DND-41 (cell line): ENCODE measurements around the gene ZRANB3.
"Not testable (repeated sequence)": the region's sequence is repeated elsewhere in the genome, so short reads cannot be mapped to it uniquely, and the experiment has no call there.

Experiments used
- ATAC-seq: fragments of 200-7000 bp; cut with Tn5 transposase; 3 replicates; pipeline ENCODE4 v1.9.1; 2021; ENCODE audit warnings: low read depth; ENCODE audit not compliant: insufficient read depth
- DNase-seq: peaks from one replicate; pipeline ENCODE4 v3.0.0-alpha.2; 2020
- H2AFZ ChIP-seq: 2 replicates; pipeline ENCODE4 v1.6.0; 2012; ENCODE audit warnings: low read depth, low read length
- H3K27ac ChIP-seq: 2 replicates; pipeline ENCODE4 v1.5.1; 2012; ENCODE audit warnings: low read length, inconsistent platforms
- H3K27me3 ChIP-seq: fragments of 200-600 bp; sonication (generic); 2 replicates; pipeline ENCODE4 v1.6.0; 2012; ENCODE audit warnings: low read length, mild to moderate bottlenecking, inconsistent platforms; ENCODE audit not compliant: insufficient read depth, poor library complexity
- H3K36me3 ChIP-seq: 2 replicates; pipeline ENCODE4 v1.5.1; 2012; ENCODE audit warnings: low read length, inconsistent platforms; ENCODE audit not compliant: insufficient read depth
- H3K4me1 ChIP-seq: 2 replicates; pipeline ENCODE4 v1.5.1; 2012; ENCODE audit warnings: mild to moderate bottlenecking, low read length; ENCODE audit not compliant: insufficient read depth
- H3K4me2 ChIP-seq: 2 replicates; pipeline ENCODE4 v1.6.0; 2012; ENCODE audit warnings: mild to moderate bottlenecking, moderate library complexity, low read length, inconsistent platforms; ENCODE audit not compliant: insufficient read depth
- H3K4me3 ChIP-seq, 2 experiments: fragments of 200-600 bp in 1 of 2; shearing (Covaris generic) in 1 of 2; 2 replicates each; pipeline ENCODE4 v1.5.1; 2012 to 2016; ENCODE audit warnings: inconsistent platforms in 2 of 2, low read length in 2 of 2, mild to moderate bottlenecking in 2 of 2, low read depth in 1 of 2, moderate library complexity in 1 of 2
- H3K79me2 ChIP-seq: 2 replicates; pipeline ENCODE4 v1.6.0; 2012; ENCODE audit warnings: low read length, inconsistent platforms; ENCODE audit not compliant: insufficient read depth
- H3K9ac ChIP-seq: 2 replicates; pipeline ENCODE4 v1.6.0; 2012; ENCODE audit warnings: low read depth, mild to moderate bottlenecking, inconsistent platforms, low read length, moderate library complexity
- H3K9me3 ChIP-seq: 2 replicates; pipeline ENCODE4 v1.5.1; 2012; ENCODE audit warnings: low read length, moderate library complexity, mild to moderate bottlenecking, inconsistent platforms; ENCODE audit not compliant: insufficient read depth, severe bottlenecking
- H4K20me1 ChIP-seq: 2 replicates; pipeline ENCODE4 v1.6.0; 2012; ENCODE audit warnings: low read length; ENCODE audit not compliant: insufficient read depth
- CTCF ChIP-seq: IDR thresholded peaks from 2 replicates; pipeline ENCODE4 v1.5.1; 2012; ENCODE audit warnings: borderline replicate concordance, low read length, moderate library complexity, mild to moderate bottlenecking; ENCODE audit not compliant: poor library complexity, severe bottlenecking; ENCODE audit errors: extremely low read depth
- EZH2 ChIP-seq: IDR thresholded peaks from 3 replicates; pipeline ENCODE4 v1.6.1; 2012; ENCODE audit warnings: borderline replicate concordance, low read depth, mild to moderate bottlenecking, moderate library complexity, low read length, inconsistent platforms; ENCODE audit not compliant: severe bottlenecking

ZRANB3 gene

GRCh38 chr2:135456835-135457234 is 74.2 kb downstream of the ZRANB3 start:
- Histone ChIP-seq H2AFZ (no peak overlapping the region), H3K4me2 (no peak overlapping the region), H3K4me1 (no peaks in the 10 kb centered on the region), H3K27me3 (no peaks in the 10 kb centered on the region), H3K36me3 (peaks cover 3% of the 10 kb centered on the region; the same call in 1 of the 2 replicates), H3K9me3 (peaks cover 19% of the 10 kb centered on the region), H3K27ac (no peak overlapping the region), H3K9ac (no peak overlapping the region), H4K20me1 (no peaks in the 10 kb centered on the region), H3K79me2 (no peaks in the 10 kb centered on the region), H3K4me3 (no peak overlapping the region)
- ATAC-seq, result no peak
- DNase-seq, result no peak
- TF ChIP-seq CTCF (no peak), EZH2 (no peak)

DNA sequence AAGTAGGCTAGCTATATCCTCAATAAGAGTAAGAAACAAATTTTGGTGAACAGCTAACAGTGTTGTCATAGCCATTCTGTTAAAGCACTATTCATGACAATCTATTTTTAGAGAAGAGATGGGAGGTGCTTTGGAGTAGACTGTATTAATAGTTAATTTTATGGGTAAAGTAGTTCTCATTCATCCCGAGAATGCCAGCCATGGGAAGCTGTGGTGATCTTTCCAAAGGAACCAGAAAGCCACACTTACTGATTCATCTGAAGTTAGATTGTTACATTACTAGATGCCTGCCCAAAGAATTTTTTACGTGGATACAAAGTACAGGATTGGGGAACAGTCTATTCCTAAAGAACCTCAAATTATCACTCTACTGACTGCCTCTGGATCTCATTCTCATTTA is 74.6 kb downstream of the ZRANB3 start:
- H3K4me3 ChIP-seq, result no peak overlapping the region
- no peaks in the 10 kb centered on the region for H4K20me1 ChIP-seq
- TF ChIP-seq CTCF (no peak), EZH2 (no peak)
- H3K4me1 ChIP-seq, result no peaks in the 10 kb centered on the region
- peaks cover 19% of the 10 kb centered on the region for H3K9me3 ChIP-seq
- H3K27ac ChIP-seq, result no peak overlapping the region
- no peak for ATAC-seq
- no peak overlapping the region for H2AFZ ChIP-seq
- H3K4me2 ChIP-seq, result no peak overlapping the region
- no peaks in the 10 kb centered on the region for H3K27me3 ChIP-seq
- no peaks in the 10 kb centered on the region for H3K79me2 ChIP-seq
- H3K36me3 ChIP-seq, result peaks cover 6% of the 10 kb centered on the region; the same call in 1 of the 2 replicates
- no peak for DNase-seq
- H3K9ac ChIP-seq, result no peak overlapping the region

GRCh38 chr2:135454608-135455007 is 76.4 kb downstream of the ZRANB3 start:
- no peaks in the 10 kb centered on the region for H3K79me2 ChIP-seq
- peaks cover 19% of the 10 kb centered on the region for H3K9me3 ChIP-seq
- no peak for ATAC-seq
- no peak overlapping the region for H2AFZ ChIP-seq
- no peak overlapping the region for H3K4me3 ChIP-seq
- no peaks in the 10 kb centered on the region for H3K27me3 ChIP-seq
- no peak for DNase-seq
- no peak overlapping the region for H3K4me2 ChIP-seq
- H4K20me1 ChIP-seq, result no peaks in the 10 kb centered on the region
- no peak overlapping the region for H3K9ac ChIP-seq
- H3K4me1 ChIP-seq, result no peaks in the 10 kb centered on the region
- TF ChIP-seq CTCF (no peak), EZH2 (no peak)
- H3K27ac ChIP-seq, result no peak overlapping the region
- H3K36me3 ChIP-seq, result peaks cover 6% of the 10 kb centered on the region; the same call in 1 of the 2 replicates

DNA sequence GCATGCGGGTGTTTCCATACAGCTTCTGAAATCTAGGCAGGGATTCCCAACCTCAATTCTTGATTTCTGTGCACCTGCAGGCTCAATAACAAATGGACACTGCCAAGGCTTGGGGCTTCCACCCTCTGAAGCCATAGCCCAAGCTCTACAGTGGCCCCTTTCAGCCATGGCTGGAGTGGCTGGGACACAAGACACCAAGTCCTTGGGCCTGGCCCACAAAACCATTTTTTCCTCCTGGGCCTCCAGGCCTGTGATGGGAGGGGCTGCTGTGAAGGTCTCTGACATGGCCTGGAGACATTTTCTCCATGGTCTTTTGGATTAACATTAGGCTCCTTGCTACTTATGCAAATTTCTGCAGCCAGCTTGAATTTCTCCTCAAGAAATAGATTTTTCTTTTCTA is 78.0 kb downstream of the ZRANB3 start:
- peak; percentile 26 for DNase-seq
- H4K20me1 ChIP-seq, H3K27ac ChIP-seq, H3K4me3 ChIP-seq, H3K79me2 ChIP-seq, H3K4me1 ChIP-seq, H3K27me3 ChIP-seq, H3K9ac ChIP-seq, H3K4me2 ChIP-seq, H2AFZ ChIP-seq, H3K36me3 ChIP-seq, ATAC-seq: not testable (repeated sequence)
- H3K9me3 ChIP-seq, result peaks cover 19% of the 10 kb centered on the region
